NCI-H1092 (cell line): Measurements from ENCODE around the gene MECR.
A peak's percentile ranks its signal among the peaks of the same experiment; 100 is the strongest.

Experiments used
- DNase-seq: peaks from one replicate; lab custom pipeline; 2025; lab: John Stamatoyannopoulos, UW

Gene MECR

GRCh38 chr1:29202053-29202452 is 28.7 kb downstream of the MECR start:
- no peak for DNase-seq

GRCh38 chr1:29201595-29202051 is 29.1 kb downstream of the MECR start:
- no peak for DNase-seq

- no peak for DNase-seq
Observed at GRCh38 chr1:29200906-29201594, 29.7 kb downstream of the MECR start.

- DNase-seq: no peak
Observed at GRCh38 chr1:29197993-29198392, 32.7 kb downstream of the MECR start.

- DNase-seq: peak; percentile 17
Observed at GRCh38 chr1:29197590-29197924, 33.2 kb downstream of the MECR start.

- DNase-seq: no peak
Observed at GRCh38 chr1:29196863-29197589, 33.7 kb downstream of the MECR start.

- DNase-seq: no peak
Observed at GRCh38 chr1:29195881-29196291, 34.8 kb downstream of the MECR start.

GRCh38 chr1:29193879-29194455 is 36.8 kb downstream of the MECR start:
- DNase-seq: no peak

- DNase-seq: no peak
Observed at GRCh38 chr1:29190718-29191117, 40.0 kb downstream of the MECR start.

- no peak for DNase-seq
Observed at GRCh38 chr1:29186707-29187106, 44.0 kb downstream of the MECR start.

- DNase-seq: no peak
Observed at GRCh38 chr1:29186252-29186651, 44.5 kb downstream of the MECR start.

- no peak for DNase-seq
Observed at GRCh38 chr1:29183287-29183686, 47.4 kb downstream of the MECR start.

GRCh38 chr1:29181413-29182225 is 49.1 kb downstream of the MECR start, which contains the start of gene SRSF4:
TSS of gene SRSF4 (minus strand) at chr1:29181900. CDS start at chr1:29181752, 148 bp downstream.
- peak; percentile 99 for DNase-seq

GRCh38 chr1:29180497-29181412 is 50.0 kb downstream of the MECR start:
- DNase-seq: peak; percentile 55

- no peak for DNase-seq
Observed at GRCh38 chr1:29179641-29180184, 51.0 kb downstream of the MECR start.

GRCh38 chr1:29177022-29177705 is 53.6 kb downstream of the MECR start:
- DNase-seq: no peak

GRCh38 chr1:29176576-29176975 is 54.2 kb downstream of the MECR start:
- DNase-seq: no peak

- no peak for DNase-seq
Observed at GRCh38 chr1:29172415-29172939, 58.3 kb downstream of the MECR start.

- no peak for DNase-seq
Observed at GRCh38 chr1:29171521-29171920, 59.2 kb downstream of the MECR start.

- no peak for DNase-seq
Observed at GRCh38 chr1:29171089-29171488, 59.6 kb downstream of the MECR start.
